GM18867 (cell line): Measurements from ENCODE around the gene ALKBH6.
"Not testable (repeated sequence)": the region's sequence is repeated elsewhere in the genome, so short reads cannot be mapped to it uniquely, and the experiment has no call there.

ENCODE experiments used
- ATAC-seq: cut with Tn5 transposase; IDR thresholded peaks from one replicate; pipeline ENCODE4 v1.9.1; 2021; ENCODE audit warnings: mild to moderate bottlenecking, moderate library complexity; ENCODE audit not compliant: unreplicated experiment

Gene ALKBH6

DNA sequence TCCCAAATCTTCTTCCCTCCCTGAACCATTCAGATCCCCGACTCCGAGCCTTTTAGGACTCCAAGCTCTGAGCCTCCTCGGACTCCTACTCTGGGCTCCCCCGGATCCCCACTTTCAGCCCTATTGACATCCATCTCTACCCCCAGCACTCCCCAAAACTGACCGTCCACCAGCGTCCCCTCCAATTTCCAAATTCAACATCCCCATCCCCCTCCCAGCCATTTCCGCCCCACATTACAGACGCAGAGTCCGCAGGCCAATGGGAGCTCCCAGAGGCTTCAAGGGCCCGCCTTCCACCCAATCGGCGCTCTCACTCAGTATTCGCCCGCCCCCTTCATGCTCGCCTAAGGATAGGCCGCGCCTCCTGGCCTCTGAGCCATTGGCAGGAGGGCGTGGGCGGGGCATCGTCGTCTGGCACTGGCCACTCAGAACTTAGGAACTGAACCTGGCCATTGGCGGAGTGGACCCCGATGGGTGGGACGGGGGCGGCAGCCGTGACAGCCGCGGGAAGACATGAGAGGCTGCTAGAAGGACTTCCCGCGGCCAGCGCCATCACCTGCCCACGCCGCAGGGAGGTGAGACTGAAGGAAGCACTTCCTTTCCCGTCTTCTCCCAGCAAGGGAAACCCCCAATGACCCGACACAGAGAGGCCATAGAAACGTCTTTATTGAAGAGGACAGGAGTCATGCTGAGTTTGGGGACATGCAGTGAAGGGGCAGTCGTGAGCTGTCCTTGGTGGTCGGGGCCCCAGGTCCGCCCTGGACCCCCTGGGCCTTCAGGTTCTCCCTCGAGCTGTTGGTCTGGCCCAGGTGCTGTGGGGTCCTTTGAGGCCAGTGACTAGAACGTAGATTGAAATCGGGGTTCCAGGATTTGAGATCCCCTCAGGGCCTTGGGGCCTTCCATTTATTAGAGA is at the start of gene ALKBH6:
Gene ALKBH6 (minus strand): TSS at position 202 of the 913 bp plus-strand sequence. CDS start 816 bp downstream, outside the sequence.
- peak; percentile 92 for ATAC-seq

DNA sequence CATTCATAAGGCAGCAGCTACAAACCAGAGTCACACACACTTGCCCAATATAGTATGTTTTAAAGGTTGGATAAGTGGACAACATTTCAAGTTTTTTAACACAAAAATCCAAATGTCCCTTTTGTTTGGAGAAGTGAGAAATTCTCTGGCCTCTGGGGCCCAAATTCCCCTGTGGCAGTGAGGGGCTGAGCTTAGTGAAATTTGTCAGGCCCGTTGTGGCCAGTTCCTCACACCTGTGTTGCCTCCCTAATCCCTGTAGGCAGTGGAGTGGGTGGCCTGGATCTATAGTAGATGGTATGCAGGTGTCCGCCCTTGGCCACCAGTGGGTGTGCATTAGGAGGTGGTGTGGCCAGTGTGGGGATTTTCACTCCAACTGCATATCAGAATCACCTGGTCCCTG is 47.4 kb upstream of the ALKBH6 start:
- no peak for ATAC-seq

GRCh38 chr19:36060430-36060829 is 46.4 kb upstream of the ALKBH6 start:
- ATAC-seq: no peak

DNA sequence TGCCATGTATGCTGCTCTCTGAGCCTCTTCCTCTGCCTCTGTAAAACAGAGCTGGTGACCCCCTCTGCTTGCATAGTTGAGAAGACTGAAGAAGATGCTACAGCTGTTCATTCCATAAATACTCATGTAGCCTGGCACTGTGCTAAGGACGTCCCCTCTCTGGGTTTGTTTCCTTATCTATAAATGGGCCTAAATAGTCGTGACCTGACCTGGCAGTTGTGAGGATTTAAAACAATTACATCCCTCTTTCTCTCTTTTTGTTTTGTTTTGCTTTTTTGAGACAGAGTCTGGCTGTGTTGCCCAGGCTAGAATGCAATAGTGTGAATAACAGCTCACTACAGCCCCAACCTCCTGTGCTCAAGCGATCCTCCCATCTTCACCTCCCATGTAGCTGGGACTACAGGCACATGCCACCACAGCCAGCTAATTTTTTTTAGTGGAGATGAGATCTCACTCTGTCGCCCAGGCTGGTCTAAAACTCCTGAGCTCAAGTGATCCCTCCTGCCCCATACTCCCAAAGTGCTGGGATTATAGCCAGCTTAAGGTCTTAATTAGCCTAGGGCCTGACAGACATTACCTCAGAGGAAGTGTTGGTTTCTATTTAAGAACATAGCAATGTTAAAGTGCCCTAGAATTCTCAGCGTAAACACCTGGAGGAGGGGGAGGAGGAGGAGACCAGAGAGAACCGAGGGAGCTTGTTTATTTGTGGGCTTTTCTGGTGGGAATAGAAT is 45.3 kb upstream of the ALKBH6 start:
- no peak for ATAC-seq

DNA sequence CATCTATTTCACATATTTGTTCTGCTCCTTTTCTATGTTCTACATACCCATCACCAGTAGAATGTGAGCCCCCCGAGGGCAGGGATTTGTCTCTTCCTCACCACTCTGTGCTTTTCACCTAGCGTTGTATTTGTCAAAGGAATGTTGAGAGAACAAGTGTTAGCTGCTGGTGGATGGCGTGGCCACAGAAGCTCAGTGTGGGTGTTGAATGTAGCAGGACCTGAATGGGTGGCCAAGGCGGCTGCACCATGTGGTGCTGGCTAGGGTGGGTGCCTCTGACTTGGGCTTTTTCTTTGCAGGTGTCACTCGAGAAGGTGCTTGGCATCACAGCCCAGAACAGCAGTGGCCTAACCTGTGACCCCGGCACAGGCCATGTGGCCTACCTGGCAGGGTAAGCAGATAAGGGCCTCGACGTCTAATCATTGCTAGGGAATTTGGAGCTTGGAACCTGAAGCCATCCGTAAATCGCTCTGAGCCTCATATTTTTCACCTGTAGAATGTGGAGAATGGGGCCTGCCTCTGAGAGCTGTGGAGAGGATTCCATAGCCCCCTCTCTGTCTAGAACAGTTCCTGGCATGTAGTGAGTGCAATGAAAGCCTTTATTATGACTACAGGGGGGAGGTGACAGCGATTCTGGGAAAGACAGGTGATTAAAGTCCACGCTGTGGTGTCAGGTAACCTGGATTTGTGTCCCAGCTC is 44.6 kb upstream of the ALKBH6 start:
- ATAC-seq: no peak

DNA sequence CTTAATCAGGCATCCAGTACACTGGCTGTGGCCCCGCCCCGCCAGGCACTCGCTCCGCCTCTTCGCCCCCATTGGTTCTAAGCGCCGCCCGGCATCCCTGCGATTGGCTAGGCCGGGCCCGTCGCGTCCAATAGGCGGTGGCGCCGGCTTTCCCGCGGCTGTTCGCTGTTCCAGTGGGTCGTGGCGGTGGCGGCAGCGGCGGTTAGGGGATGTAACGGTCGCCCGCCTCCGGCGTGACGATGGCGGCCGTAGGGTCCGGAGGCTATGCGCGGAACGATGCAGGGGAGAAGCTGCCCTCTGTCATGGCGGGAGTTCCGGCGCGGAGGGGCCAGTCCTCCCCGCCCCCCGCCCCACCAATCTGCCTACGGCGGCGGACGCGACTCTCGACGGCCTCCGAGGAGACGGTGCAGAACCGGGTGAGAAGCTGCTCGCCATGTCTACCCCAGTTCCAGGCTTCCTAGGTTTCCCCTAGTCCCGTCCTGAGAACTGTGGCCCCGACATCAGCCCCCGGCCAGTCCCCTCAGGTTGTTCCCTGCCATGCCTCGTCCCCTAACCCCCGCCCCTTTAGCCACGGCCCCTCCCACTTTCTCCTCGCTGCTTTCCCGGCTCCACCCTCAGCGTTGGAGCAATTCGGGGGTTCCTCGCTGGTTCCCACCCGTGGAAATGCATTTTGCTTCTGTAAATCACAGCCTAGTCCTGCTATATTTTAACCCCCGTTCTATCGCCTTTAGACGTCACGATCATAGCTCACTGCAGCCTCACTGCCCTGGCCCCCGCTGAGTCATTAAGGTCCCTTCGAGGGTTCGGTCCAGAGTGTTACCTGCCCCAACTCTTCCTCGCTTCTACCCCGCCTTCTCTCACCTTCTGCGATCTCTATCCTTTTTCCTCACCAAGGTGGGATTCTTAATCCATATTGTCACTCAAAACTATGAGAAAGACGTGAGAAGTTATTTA is 41.0 kb upstream of the ALKBH6 start, which contains the start of gene WDR62:
Gene WDR62 (plus strand): TSS at position 165 of the 954 bp plus-strand sequence. CDS start 75 bp downstream, at position 240.
- ATAC-seq: peak; percentile 69

DNA sequence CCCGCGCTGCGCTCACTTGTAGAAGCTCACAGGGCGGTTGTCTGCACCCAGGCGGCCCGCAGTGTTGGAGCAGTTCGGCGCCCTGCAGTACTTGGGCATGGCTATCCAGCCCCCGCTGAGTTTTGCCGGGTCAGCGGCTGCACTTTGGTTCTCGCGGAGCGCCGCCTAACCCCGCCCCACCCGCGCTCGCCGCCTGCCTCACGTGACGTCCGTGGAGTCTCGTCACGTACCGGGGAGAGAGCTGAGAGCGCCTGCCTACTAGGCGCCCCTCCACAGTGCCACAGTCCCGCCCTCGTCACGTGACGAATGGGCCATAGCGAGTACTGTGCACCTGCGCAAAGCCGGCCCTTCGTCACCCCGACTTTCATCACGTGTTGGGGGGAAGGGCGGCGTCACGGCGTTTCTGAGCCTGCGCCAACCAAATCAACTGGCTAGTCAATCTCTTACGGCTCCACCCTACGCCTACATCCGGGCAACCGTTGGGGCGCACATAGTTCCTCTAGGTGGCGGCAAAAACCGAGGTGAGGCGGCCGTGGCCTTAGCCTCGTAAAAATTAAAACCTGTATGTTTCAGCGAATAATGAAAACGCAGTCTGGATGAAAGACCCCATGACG is 40.2 kb upstream of the ALKBH6 start, which contains the start of gene THAP8:
Gene THAP8 (minus strand): TSS at position 167 of the 614 bp plus-strand sequence. CDS start 68 bp downstream, at position 99.
- peak; percentile 79 for ATAC-seq

DNA sequence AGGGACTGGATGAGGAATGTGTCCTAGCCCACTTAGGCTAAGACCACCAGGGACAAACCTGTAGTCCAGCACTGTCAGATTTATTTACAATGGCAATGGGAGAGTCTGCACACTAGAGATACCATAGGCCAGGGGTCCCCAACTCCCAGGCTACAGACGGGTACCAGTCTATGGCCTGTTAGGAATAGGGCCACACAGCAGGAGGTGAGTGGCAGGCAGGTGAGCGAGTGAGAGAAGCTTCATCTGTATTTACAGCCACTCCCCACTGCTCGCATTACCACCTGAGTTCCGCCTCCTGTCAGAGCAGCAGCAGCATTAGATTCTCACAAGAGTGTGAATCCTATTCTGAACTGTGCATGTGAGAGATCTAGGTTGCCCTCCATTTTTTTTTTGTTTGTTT is 37.6 kb upstream of the ALKBH6 start:
- ATAC-seq: no peak

GRCh38 chr19:36051236-36051635 is 37.2 kb upstream of the ALKBH6 start:
- ATAC-seq: no peak

- no peak for ATAC-seq
These were observed 35.2 kb upstream of the ALKBH6 start for GRCh38 chr19:36049080-36049698.

DNA sequence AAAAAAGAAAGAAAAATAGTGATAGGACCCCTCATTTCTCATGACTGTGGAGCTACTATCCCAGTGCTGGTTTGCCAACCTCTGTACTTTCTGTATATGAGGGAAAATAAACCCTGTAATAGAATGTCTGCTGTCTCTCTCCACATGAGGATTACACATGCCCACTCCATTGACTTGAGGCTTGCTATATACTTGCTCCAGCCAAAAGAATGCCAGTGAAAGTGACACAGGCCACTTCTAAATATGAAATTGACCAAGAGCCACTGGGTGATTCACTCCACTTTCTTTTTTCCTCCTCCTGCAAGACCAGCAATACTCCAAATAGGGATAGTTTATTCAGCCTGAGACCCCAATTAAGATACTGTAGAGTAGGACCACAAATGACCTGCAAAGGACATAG is 33.8 kb upstream of the ALKBH6 start:
- ATAC-seq: no peak

DNA sequence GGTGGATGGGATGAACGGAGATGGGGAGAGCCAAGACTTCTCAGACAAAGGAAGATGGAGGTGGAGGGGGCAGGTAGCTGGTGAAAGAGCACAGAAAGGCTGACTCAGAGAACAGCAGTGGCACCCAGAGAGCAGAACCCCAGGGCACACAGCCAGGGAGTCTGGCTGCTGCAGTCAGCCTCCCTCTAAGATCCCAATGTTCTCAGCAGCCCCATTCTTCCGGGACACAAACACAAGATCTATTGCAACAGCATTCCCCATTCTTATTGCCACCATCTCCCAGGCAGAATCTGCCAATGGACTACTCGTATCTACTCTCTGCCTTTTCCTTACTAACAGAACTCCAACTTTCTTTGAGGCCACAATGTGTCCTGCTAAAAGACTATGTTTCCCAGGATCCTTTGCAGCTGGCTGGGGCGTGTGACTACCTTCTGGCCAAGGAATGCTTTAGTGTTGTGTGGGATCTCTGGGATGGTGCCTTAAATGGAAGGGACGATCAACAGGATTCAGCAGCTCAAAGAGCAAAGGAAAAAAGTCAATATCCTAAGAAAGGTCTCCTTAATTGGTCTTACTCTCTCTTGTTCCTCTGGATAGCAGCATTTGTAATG is 32.5 kb upstream of the ALKBH6 start:
- no peak for ATAC-seq

DNA sequence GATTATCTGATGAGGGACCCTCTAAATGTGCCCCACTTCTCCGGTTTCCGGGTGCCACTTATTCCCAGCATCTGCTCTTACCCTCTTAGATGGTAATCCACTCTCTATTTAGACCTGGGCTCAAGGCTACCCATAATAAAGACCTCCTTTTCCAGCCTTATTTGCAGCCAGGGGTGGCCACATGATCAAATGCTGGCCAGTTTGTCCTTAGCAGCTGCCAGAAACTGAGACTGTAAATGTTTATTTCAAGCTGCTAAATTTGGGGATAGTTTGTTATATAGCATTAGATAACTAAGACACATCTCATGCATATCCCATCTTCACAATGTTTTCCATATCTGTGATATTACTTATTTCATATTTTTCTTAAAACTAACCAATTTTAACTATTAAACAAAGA is 29.9 kb upstream of the ALKBH6 start:
- ATAC-seq: no peak

DNA sequence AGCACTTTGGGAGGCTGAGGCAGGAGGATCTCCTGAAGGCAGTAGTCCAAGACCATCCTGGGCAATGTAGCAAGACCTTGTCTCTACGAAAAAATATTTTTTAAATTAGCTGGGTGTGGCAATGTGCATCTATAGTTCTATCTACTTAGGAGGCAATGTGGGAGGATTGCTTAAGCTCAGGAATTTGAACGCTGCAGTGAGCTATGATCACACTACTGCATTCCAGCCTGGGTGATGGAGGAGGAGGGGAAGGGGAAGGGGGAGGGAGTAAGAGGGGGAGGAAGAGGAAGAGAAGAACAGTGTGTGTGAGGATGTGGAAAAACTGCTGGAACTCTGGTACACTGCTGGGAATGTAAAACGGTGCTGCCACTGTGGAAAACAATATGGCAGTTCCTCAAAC is 27.8 kb upstream of the ALKBH6 start:
- no peak for ATAC-seq

- not testable (repeated sequence) for ATAC-seq
These were observed 27.1 kb upstream of the ALKBH6 start for GRCh38 chr19:36041092-36041491.

GRCh38 chr19:36040495-36040894 is 26.5 kb upstream of the ALKBH6 start:
- no peak for ATAC-seq

- no peak for ATAC-seq
These were observed 18.5 kb upstream of the ALKBH6 start, which contains the start of gene CLIP3 for GRCh38 chr19:36032251-36033104. CLIP3 (minus strand) TSS chr19:36032873; CDS start chr19:36032357, 516 bp downstream.

DNA sequence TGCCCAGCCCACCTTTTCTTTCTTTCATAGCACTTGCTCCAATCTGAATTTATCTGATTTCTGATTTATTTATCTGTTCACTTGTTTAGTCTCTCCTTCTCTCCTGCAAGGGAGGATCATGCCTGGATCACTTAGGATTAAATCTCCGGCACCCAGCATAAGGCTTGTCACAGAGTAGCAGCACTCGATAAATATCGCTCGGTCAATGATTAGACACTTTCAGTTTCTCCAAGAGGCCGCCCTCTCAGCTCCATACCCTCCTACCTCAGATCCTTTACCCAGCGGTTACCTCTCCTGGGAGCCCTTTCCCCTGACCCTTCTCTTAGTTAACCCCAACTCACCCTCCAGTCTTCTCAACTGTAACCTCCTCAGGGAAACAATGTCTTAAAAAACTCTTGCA is 17.3 kb upstream of the ALKBH6 start:
- no peak for ATAC-seq
